ENCODE measurements around the gene LSAMP. TPM values are rescaled to one million over a fixed set of nuclear protein-coding genes. Genes with fewer than 3 reads are reported as not detected.

LSAMP gene
- total and polyA plus RNA-seq, 2 of the 13 experiments (the other 11 are each of a cell fraction or from before 2014, with no cell fraction given): not detected

DNA sequence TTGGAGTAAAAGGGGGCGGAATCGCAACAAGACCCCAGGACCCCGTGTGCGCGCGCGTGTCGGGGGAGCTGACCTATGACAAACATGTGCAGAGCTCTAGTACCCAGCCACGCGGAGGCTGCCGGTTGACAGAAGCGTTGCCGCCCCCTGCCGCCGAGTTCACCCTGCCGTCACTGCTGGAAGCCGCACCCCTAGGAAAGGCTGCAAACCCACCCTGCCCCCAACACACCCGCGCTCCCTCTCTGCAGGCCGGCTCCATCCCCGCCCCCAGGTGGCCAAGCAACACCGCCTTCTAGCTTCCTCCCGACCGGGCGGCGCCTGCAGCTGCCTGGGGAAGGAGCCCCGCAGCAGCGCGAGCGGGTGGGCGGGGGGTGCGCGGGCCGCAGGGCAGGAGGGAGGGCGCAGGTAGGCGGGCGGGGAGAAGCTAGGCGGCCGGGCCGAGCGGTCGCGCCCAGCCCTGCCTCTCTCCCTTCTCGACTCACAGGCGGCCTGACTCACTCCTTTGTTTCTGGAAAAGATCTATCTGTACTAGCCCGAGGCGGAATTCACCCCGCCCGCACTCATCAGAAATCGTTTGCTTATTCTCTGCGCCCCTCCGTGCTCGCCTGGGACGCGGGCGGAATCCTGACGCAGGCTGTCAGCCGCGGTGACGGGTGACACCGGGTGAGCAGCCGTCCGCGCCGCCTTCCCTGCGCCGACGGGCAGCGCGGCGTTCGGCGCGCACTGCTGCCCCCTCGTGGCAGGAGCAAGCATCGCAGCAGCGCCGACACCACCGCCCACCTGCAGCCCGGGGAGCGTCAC is 661.1 kb downstream of the LSAMP start (continued):
- TF ChIP-seq ZNF772 (CRISPR knock-in tag; IDR thresholded peaks at IDR 0.05) (no peak), MAZ (IDR thresholded peaks at IDR 0.05; ENCODE audit: borderline replicate concordance, low read depth, low read length) (peak; percentile 32; the same call in 1 of the 2 replicates), MAZ (CRISPR knock-in tag; IDR thresholded peaks at IDR 0.05; ENCODE audit: low read depth) (peak; percentile 66; the same call in 1 of the 2 replicates), ZBTB3 (CRISPR knock-in tag; IDR thresholded peaks at IDR 0.05; ENCODE audit: borderline replicate concordance, low read depth) (no peak), HNRNPK (IDR thresholded peaks at IDR 0.05; ENCODE audit: low read depth, low read length, poor library complexity, severe bottlenecking) (no peak), ZNF749 (CRISPR knock-in tag; IDR thresholded peaks at IDR 0.05; ENCODE audit: borderline replicate concordance) (0 out of 2 replicates have a peak, but pooled peaks have one; percentile 51), SP4 (CRISPR knock-in tag; IDR thresholded peaks at IDR 0.05) (peak; percentile 76), ZNF768 (CRISPR knock-in tag; IDR thresholded peaks at IDR 0.05) (peak; percentile 23; the same call in 1 of the 2 replicates), HNRNPH1 (optimal IDR thresholded peaks at IDR 0.05; ENCODE audit: low read depth, low read length) (no peak), DNMT3B (CRISPR knock-in tag; conservative IDR thresholded peaks at IDR 0.05) (no peak), ZNF543 (CRISPR knock-in tag; IDR thresholded peaks at IDR 0.05) (peak; percentile 18; the same call in 1 of the 2 replicates), ZFYVE20 (CRISPR knock-in tag; IDR thresholded peaks at IDR 0.05; ENCODE audit: borderline replicate concordance, low read depth) (no peak), JDP2 (CRISPR knock-in tag; IDR thresholded peaks at IDR 0.05; ENCODE audit: borderline replicate concordance) (no peak), FOXP4 (CRISPR knock-in tag; IDR thresholded peaks at IDR 0.05) (peak; percentile 35; the same call in 1 of the 2 replicates), ZNF333 (CRISPR knock-in tag; IDR thresholded peaks at IDR 0.05; ENCODE audit: borderline replicate concordance) (no peak), ZNF780A (CRISPR knock-in tag; IDR thresholded peaks at IDR 0.05) (no peak), ZNF234 (CRISPR knock-in tag; conservative IDR thresholded peaks at IDR 0.05) (no peak), KLF13 (CRISPR knock-in tag; IDR thresholded peaks at IDR 0.05) (no peak), KDM4B (CRISPR knock-in tag; IDR thresholded peaks at IDR 0.05) (peak; percentile 37; the same call in 1 of the 2 replicates), TOPORS (CRISPR knock-in tag; IDR thresholded peaks at IDR 0.05) (peak; percentile 68; the same call in 1 of the 2 replicates)
- TF ChIP-seq, protein P1, sequence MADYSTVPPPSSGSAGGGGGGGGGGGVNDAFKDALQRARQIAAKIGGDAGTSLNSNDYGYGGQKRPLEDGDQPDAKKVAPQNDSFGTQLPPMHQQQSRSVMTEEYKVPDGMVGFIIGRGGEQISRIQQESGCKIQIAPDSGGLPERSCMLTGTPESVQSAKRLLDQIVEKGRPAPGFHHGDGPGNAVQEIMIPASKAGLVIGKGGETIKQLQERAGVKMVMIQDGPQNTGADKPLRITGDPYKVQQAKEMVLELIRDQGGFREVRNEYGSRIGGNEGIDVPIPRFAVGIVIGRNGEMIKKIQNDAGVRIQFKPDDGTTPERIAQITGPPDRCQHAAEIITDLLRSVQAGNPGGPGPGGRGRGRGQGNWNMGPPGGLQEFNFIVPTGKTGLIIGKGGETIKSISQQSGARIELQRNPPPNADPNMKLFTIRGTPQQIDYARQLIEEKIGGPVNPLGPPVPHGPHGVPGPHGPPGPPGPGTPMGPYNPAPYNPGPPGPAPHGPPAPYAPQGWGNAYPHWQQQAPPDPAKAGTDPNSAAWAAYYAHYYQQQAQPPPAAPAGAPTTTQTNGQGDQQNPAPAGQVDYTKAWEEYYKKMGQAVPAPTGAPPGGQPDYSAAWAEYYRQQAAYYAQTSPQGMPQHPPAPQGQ (CRISPR knock-in tag; IDR thresholded peaks at IDR 0.05; ENCODE audit: borderline replicate concordance): no peak
- TF ChIP-seq, protein P2, sequence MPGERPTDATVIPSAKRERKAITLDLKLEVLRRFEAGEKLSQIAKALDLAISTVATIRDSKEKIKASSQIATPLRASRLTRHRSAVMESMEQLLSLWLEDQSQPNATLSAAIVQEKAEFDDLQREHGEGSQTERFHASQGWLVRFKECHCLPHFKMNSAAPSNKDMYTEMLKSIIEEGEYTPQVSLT (CRISPR knock-in tag; IDR thresholded peaks at IDR 0.05; ENCODE audit: borderline replicate concordance, low read depth): peak; percentile 81; the same call in 1 of the 2 replicates

Measured in HepG2 (cell line).